Tibial nerve (tissue), 4 donors: ENCODE results near the gene KDM4B. TPM values are rescaled to one million over a fixed set of nuclear protein-coding genes. Genes with fewer than 3 reads are reported as not detected.

ENCODE experiments used
- DNase-seq, 2 donors: peaks; one replicate each; pipeline ENCODE4 v3.0.0-alpha.2; 2019; ENCODE audit warnings: low spot score in 2 of 2
- H3K27ac ChIP-seq, 4 donors: fragments of 200-600 bp; sonication (generic) in 3 of 4; one replicate each; pipeline ENCODE4 v1.5.1; 2017 to 2019; ENCODE audit warnings: mild to moderate bottlenecking in 1 of 4
- H3K27me3 ChIP-seq, 2 donors: fragments of 200-600 bp; sonication (generic) in 1 of 2; one replicate each; pipeline versions ENCODE4 v1.5.1 to v1.6.0; 2017 to 2019
- H3K36me3 ChIP-seq, 3 donors: fragments of 200-600 bp; sonication (generic); one replicate each; pipeline ENCODE4 v1.5.1; 2018 to 2019
- H3K4me1 ChIP-seq, 4 donors: fragments of 200-600 bp; sonication (generic) in 3 of 4; one replicate each; pipeline ENCODE4 v1.5.1; 2017 to 2019
- H3K4me3 ChIP-seq, 4 donors: fragments of 200-600 bp; sonication (generic) in 3 of 4; one replicate each; pipeline ENCODE4 v1.5.1; 2017 to 2019; ENCODE audit warnings: mild to moderate bottlenecking in 1 of 4, moderate library complexity in 1 of 4
- H3K9me3 ChIP-seq, 4 donors: fragments of 200-600 bp; sonication (generic) in 3 of 4; one replicate each; pipeline ENCODE4 v1.5.1; 2017 to 2019
- EP300 ChIP-seq, 2 donors: sonication (generic); formaldehyde crosslinking; IDR thresholded peaks; one replicate each; pipeline ENCODE4 v1.6.1; 2017; ENCODE audit warnings: antibody characterized with exemption in 2 of 2, mild to moderate bottlenecking in 1 of 2
- POLR2A ChIP-seq, 2 donors: fragments of 450-650 bp; IDR thresholded peaks; one replicate each; pipeline ENCODE4 v1.6.1; 2017; ENCODE audit warnings: antibody characterized with exemption in 2 of 2, mild to moderate bottlenecking in 2 of 2, moderate library complexity in 2 of 2
- WGBS, 2 donors: methylation state at CpG; one replicate each; pipeline ENCODE4 v1.1.5; 2018; 5-methylcytosine and 5-hydroxymethylcytosine counted together
- total RNA-seq, 4 donors: library from RNA; depleted of rRNA; stranded (reverse); fragments of >200 nt; gene quantifications; one replicate each; pipeline ENCODE4 v1.1.0, GENCODE V29; 2016
- TF ChIP-seq, protein P1 (sequence below), 5 experiments: fragments of 200-600 bp in 3 of 5; fragments of 450-650 bp in 2 of 5; sonication (generic) in 3 of 5; IDR thresholded peaks; one replicate each; pipeline ENCODE4 v1.5.1; 2016 to 2019; ENCODE audit warnings: antibody characterized with exemption in 5 of 5, mild to moderate bottlenecking in 3 of 5, moderate library complexity in 2 of 5

Gene KDM4B
- total RNA-seq, 4 donors from 2014 or later: 37.8 to 72.4 (median 57.2) TPM

DNA sequence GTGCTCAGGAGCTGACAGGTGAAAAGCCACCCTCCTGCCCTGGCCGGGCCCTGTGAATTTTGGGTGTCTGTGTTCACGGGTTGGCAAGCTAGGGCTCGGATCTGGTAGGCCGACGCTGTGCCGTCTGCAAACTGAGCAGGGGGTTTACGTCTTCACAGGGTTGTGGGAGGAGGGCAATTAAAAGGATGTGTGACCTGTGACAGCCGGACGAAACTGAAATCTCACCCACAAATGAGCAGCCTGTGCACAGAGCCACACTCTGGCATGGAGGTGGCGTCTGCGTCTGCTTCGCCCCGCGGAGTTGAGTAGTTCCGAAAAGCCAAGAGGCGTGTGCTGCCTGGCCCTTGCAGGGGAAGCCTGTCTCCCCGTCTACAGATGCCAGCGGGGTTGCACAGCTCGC, 117.3 kb downstream of the KDM4B start:
- Histone ChIP-seq H3K27ac (no peak overlapping the region), H3K27me3 (no peaks in the 10 kb centered on the region), H3K9me3 (no peaks in the 10 kb centered on the region), H3K4me3 (no peak overlapping the region), H3K36me3 (peaks cover 0 to 73% (median 0%) of the 10 kb centered on the region in 3 donors), H3K4me1 (peaks cover 0 to 32% (median 11%) of the 10 kb centered on the region in 4 donors)
- no peak for DNase-seq
- TF ChIP-seq, protein P1, sequence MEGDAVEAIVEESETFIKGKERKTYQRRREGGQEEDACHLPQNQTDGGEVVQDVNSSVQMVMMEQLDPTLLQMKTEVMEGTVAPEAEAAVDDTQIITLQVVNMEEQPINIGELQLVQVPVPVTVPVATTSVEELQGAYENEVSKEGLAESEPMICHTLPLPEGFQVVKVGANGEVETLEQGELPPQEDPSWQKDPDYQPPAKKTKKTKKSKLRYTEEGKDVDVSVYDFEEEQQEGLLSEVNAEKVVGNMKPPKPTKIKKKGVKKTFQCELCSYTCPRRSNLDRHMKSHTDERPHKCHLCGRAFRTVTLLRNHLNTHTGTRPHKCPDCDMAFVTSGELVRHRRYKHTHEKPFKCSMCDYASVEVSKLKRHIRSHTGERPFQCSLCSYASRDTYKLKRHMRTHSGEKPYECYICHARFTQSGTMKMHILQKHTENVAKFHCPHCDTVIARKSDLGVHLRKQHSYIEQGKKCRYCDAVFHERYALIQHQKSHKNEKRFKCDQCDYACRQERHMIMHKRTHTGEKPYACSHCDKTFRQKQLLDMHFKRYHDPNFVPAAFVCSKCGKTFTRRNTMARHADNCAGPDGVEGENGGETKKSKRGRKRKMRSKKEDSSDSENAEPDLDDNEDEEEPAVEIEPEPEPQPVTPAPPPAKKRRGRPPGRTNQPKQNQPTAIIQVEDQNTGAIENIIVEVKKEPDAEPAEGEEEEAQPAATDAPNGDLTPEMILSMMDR (IDR thresholded peaks at IDR 0.05): no peak
- TF ChIP-seq POLR2A (IDR thresholded peaks at IDR 0.05) (no peak), EP300 (IDR thresholded peaks at IDR 0.05) (no peak)
- WGBS, 2 donors: 84 to 87% methylated on average over 11 to 19 of the region's 19 CpGs

DNA sequence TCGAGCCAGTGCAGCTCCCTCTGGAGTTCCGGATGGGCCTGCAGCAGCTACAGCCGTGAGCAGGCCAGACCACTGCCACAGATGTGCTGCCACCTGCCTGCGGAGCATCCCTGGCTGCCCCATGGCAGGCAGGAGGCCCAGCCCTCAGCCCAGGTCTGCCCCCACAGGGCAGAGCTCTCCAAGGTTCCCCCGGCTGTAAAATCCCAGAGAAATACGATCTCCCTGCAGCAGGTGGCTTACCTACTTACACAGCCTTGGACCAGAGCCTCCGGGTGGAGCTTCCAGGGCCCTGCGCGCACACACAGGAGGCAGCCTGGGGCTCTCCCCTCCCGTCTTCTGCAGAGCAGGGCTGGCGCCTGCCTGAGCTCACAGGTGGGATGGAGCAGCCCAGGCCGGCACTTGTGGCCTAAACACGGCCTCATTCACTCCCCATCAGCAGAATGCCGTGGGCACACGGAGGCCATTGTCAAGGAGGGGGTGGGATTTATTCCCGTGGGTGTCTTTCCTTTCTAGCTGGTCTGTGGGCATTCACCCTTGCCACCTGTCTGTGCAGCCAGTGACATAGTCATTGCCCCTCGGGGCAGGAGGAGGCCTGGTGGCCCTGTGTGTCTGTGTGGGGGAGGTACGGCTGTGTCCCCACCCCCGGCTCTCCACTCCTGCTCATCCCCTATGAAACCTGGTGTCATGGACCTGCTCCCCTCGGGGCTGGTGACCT, 118.0 kb downstream of the KDM4B start:
- H3K36me3 ChIP-seq: peaks cover 0 to 66% (median 0%) of the 10 kb centered on the region in 3 donors
- H3K4me1 ChIP-seq: peaks cover 0 to 39% (median 16%) of the 10 kb centered on the region in 4 donors
- no peak overlapping the region for H3K27ac ChIP-seq
- TF ChIP-seq POLR2A (IDR thresholded peaks at IDR 0.05) (no peak), EP300 (IDR thresholded peaks at IDR 0.05) (no peak)
- TF ChIP-seq, protein P1 (IDR thresholded peaks at IDR 0.05): no peak
- H3K9me3 ChIP-seq: no peaks in the 10 kb centered on the region
- H3K4me3 ChIP-seq: no peak overlapping the region
- 75 to 85% methylated on average over 17 to 18 of the region's 20 CpGs for WGBS, 2 donors
- no peak for DNase-seq
- H3K27me3 ChIP-seq: no peaks in the 10 kb centered on the region

DNA sequence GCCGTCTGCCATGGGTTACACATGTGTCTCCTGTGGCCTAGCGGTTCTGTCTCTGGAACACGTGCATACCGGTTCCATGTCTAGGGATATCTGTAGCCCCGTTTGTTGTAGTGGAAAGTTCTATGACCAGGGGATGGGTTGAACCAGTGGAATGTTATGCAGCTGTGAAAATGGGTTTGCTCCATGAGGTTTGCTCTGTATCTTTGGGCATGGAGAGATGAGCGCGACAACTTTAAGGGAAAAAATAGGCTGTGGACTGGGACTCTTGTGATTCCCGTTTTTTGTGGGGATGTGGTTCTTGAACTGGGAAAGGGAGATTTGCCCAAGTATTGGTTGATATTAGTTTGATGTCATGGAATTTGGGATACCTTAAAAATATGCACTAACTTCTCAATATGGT, 120.4 kb downstream of the KDM4B start:
- WGBS, 2 donors: 90% methylated on average over 8 of the region's 8 CpGs
- no peak for DNase-seq
- H3K27me3 ChIP-seq: no peaks in the 10 kb centered on the region
- peaks cover 0 to 48% (median 0%) of the 10 kb centered on the region in 3 donors for H3K36me3 ChIP-seq
- peaks cover 0 to 46% (median 27%) of the 10 kb centered on the region in 4 donors for H3K4me1 ChIP-seq
- TF ChIP-seq EP300 (IDR thresholded peaks at IDR 0.05) (no peak), POLR2A (IDR thresholded peaks at IDR 0.05) (no peak)
- TF ChIP-seq, protein P1 (IDR thresholded peaks at IDR 0.05): no peak
- peak overlapping the region in 1 of 4 donors; percentile 27 for H3K27ac ChIP-seq
- no peak overlapping the region for H3K4me3 ChIP-seq
- H3K9me3 ChIP-seq: no peaks in the 10 kb centered on the region

DNA sequence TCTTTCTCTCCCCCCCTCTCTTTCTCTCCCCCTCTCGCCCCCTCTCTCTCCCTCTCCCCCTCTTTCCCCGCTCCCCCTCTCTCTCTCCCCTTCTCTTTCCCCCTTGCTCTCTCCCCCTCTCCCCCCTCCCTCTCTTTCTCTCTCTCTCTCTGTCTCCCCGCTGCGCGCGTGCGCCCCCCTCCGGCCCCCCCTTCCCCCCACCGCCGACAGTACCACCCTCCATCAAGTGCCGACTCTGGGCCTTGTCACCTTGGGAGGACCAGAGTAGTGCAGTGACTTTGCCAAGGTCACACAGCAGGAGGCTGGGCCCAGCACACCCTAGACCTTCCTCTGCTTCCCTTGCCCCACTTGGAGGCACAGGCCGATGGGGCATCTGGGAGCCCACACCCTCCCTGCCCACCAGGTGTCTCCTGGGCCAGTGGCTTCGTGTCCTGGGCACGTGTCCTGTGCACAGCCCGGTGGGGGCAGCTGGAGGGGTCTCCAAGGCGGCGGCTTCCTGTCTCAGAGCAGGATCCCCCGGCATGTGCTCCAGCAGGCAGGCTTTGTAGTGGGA, 121.6 kb downstream of the KDM4B start:
- H3K4me3 ChIP-seq: no peak overlapping the region
- no peaks in the 10 kb centered on the region for H3K9me3 ChIP-seq
- no peak for DNase-seq
- peak overlapping the region; percentile 43 to 89 (median 73) for H3K27ac ChIP-seq
- 72 to 78% methylated on average over 4 to 9 of the region's 18 CpGs for WGBS, 2 donors
- TF ChIP-seq, protein P1 (IDR thresholded peaks at IDR 0.05): no peak
- TF ChIP-seq POLR2A (IDR thresholded peaks at IDR 0.05) (no peak), EP300 (IDR thresholded peaks at IDR 0.05) (no peak)
- H3K27me3 ChIP-seq: no peaks in the 10 kb centered on the region
- peaks cover 0 to 51% (median 0%) of the 10 kb centered on the region in 3 donors for H3K36me3 ChIP-seq
- H3K4me1 ChIP-seq: peaks cover 0 to 49% (median 27%) of the 10 kb centered on the region in 4 donors
